ENCODE measurements around the gene NXPH2. TPM values are rescaled to one million over a fixed set of nuclear protein-coding genes. Genes with fewer than 3 reads are reported as not detected.

Gene NXPH2
- total and polyA plus RNA-seq, 2 of the 13 experiments (the other 11 are each of a cell fraction or from before 2014, with no cell fraction given): not detected

- TF ChIP-seq AHDC1 (CRISPR knock-in tag; IDR thresholded peaks at IDR 0.05; ENCODE audit: borderline replicate concordance) (peak; percentile 62; the same call in 1 of the 2 replicates), DPF2 (CRISPR knock-in tag; IDR thresholded peaks at IDR 0.05; ENCODE audit: borderline replicate concordance, low read depth) (0 out of 2 replicates have a peak, but pooled peaks have one; percentile 15), ZFP82 (CRISPR knock-in tag; IDR thresholded peaks at IDR 0.05; ENCODE audit: borderline replicate concordance) (0 out of 2 replicates have a peak, but pooled peaks have one; percentile 21), GFI1 (CRISPR knock-in tag; IDR thresholded peaks at IDR 0.05; ENCODE audit: borderline replicate concordance) (no peak), MTF1 (CRISPR knock-in tag; IDR thresholded peaks at IDR 0.05) (no peak), RFXANK (CRISPR knock-in tag; IDR thresholded peaks at IDR 0.05) (no peak), POLR2A (IDR thresholded peaks at IDR 0.05; ENCODE audit: insufficient read depth in 1 of 2, low read depth in 2 of 2, low read length in 2 of 2) (no peak), SNAPC2 (CRISPR knock-in tag; IDR thresholded peaks at IDR 0.05) (no peak), ZBTB20 (CRISPR knock-in tag; IDR thresholded peaks at IDR 0.05; ENCODE audit: borderline replicate concordance, low read depth) (peak; percentile 86; the same call in 1 of the 2 replicates), CBX1 (IDR thresholded peaks at IDR 0.05; ENCODE audit: low read depth) (no peak), ZNF10 (CRISPR knock-in tag; IDR thresholded peaks at IDR 0.05; ENCODE audit: borderline replicate concordance, low read depth) (no peak), ZNF609 (CRISPR knock-in tag; IDR thresholded peaks at IDR 0.05; ENCODE audit: borderline replicate concordance) (peak; percentile 88)
- TF ChIP-seq, protein P1, sequence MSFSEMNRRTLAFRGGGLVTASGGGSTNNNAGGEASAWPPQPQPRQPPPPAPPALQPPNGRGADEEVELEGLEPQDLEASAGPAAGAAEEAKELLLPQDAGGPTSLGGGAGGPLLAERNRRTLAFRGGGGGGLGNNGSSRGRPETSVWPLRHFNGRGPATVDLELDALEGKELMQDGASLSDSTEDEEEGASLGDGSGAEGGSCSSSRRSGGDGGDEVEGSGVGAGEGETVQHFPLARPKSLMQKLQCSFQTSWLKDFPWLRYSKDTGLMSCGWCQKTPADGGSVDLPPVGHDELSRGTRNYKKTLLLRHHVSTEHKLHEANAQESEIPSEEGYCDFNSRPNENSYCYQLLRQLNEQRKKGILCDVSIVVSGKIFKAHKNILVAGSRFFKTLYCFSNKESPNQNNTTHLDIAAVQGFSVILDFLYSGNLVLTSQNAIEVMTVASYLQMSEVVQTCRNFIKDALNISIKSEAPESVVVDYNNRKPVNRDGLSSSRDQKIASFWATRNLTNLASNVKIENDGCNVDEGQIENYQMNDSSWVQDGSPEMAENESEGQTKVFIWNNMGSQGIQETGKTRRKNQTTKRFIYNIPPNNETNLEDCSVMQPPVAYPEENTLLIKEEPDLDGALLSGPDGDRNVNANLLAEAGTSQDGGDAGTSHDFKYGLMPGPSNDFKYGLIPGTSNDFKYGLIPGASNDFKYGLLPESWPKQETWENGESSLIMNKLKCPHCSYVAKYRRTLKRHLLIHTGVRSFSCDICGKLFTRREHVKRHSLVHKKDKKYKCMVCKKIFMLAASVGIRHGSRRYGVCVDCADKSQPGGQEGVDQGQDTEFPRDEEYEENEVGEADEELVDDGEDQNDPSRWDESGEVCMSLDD (CRISPR knock-in tag; IDR thresholded peaks at IDR 0.05; ENCODE audit: borderline replicate concordance): no peak
Measured at GRCh38 chr2:138724729-138725459, 55.3 kb downstream of the NXPH2 start (continued).

Data from HepG2 (cell line).